ENCODE results near the gene KL.

- no peak for TF ChIP-seq ZBTB21 (CRISPR knock-in tag; IDR thresholded peaks at IDR 0.05; ENCODE audit: borderline replicate concordance)
- no peak for TF ChIP-seq CTCF (IDR thresholded peaks at IDR 0.05)
These were observed 18.8 kb downstream of the KL start for GRCh38 chr13:33034882-33035520.
